Smooth muscle cell (in vitro differentiated cells): ENCODE data around the gene JMJD8. TPM values are rescaled to one million over a fixed set of nuclear protein-coding genes. Genes with fewer than 3 reads are reported as not detected.
A peak's percentile ranks its signal among the peaks of the same experiment; 100 is the strongest.

Source experiments
- DNase-seq: peaks from one replicate; lab custom pipeline; 2025; ENCODE audit not compliant: unreplicated experiment; lab: John Stamatoyannopoulos, UW
- H2AFZ ChIP-seq: fragments of 200-600 bp; sonication (generic); 2 replicates; pipeline ENCODE4 v1.6.0; 2016; ENCODE audit warnings: antibody characterized with exemption, low read depth, mild to moderate bottlenecking
- H3F3A ChIP-seq: fragments of 200-600 bp; sonication (generic); 2 replicates; pipeline ENCODE4 v1.6.0; 2017; ENCODE audit warnings: antibody characterized with exemption, low read depth
- H3K27ac ChIP-seq: fragments of 200-600 bp; sonication (generic); 2 replicates; pipeline ENCODE4 v1.5.1; 2016; ENCODE audit warnings: low read depth, mild to moderate bottlenecking
- H3K27me3 ChIP-seq: fragments of 200-600 bp; sonication (generic); 2 replicates; pipeline ENCODE4 v1.6.1; 2016; ENCODE audit warnings: low read depth, mild to moderate bottlenecking
- H3K36me3 ChIP-seq: fragments of 200-600 bp; sonication (generic); 2 replicates; pipeline ENCODE4 v1.5.1; 2016; ENCODE audit warnings: low read depth
- H3K4me1 ChIP-seq: fragments of 200-600 bp; sonication (generic); 2 replicates; pipeline ENCODE4 v1.5.1; 2016; ENCODE audit warnings: low read depth
- H3K4me2 ChIP-seq: fragments of 200-600 bp; sonication (generic); 2 replicates; pipeline ENCODE4 v1.6.0; 2016; ENCODE audit warnings: mild to moderate bottlenecking
- H3K4me3 ChIP-seq: fragments of 200-600 bp; sonication (generic); 2 replicates; pipeline ENCODE4 v1.5.1; 2016; ENCODE audit warnings: mild to moderate bottlenecking
- H3K79me2 ChIP-seq: fragments of 200-600 bp; sonication (generic); 2 replicates; pipeline ENCODE4 v1.6.0; 2016; ENCODE audit warnings: low read depth, mild to moderate bottlenecking
- H3K9ac ChIP-seq: fragments of 200-600 bp; sonication (generic); 2 replicates; pipeline ENCODE4 v1.6.0; 2016; ENCODE audit warnings: low read depth
- H3K9me3 ChIP-seq: fragments of 200-600 bp; sonication (generic); replicated peaks from 2 replicates; pipeline ENCODE4 v1.5.1; 2016; ENCODE audit warnings: low read depth
- H4K20me1 ChIP-seq: fragments of 200-600 bp; sonication (generic); 2 replicates; pipeline ENCODE4 v1.6.0; 2016; ENCODE audit warnings: low read depth
- WGBS: methylation state at CpG from one replicate; pipeline ENCODE4 v1.1.7; 2016; ENCODE audit warnings: low lambda C conversion rate; 5-methylcytosine and 5-hydroxymethylcytosine counted together
- polyA plus RNA-seq: library from polyadenylated mRNA; unstranded; fragments of >200 nt; fragmentation: Nextera tagmentation; extraction: Ambion mirVana; gene quantifications from 2 replicates; pipeline ENCODE4 v1.2.1, GENCODE V29; 2016
- total RNA-seq: library from RNA; depleted of rRNA; stranded (reverse); fragments of >200 nt; gene quantifications from 2 replicates; pipeline ENCODE4 v1.2.3, GENCODE V29; 2014
- TF ChIP-seq, protein P1 (sequence below): fragments of 200-600 bp; sonication (generic); IDR thresholded peaks from 2 replicates; pipeline ENCODE4 v1.5.1; 2017; ENCODE audit warnings: borderline replicate concordance, mild to moderate bottlenecking, antibody characterized with exemption; ENCODE audit not compliant: insufficient read depth, poor library complexity, severe bottlenecking

The JMJD8 gene
- total and polyA plus RNA-seq, 2 experiments from 2014 or later, result 42.9 to 95.1 TPM

DNA sequence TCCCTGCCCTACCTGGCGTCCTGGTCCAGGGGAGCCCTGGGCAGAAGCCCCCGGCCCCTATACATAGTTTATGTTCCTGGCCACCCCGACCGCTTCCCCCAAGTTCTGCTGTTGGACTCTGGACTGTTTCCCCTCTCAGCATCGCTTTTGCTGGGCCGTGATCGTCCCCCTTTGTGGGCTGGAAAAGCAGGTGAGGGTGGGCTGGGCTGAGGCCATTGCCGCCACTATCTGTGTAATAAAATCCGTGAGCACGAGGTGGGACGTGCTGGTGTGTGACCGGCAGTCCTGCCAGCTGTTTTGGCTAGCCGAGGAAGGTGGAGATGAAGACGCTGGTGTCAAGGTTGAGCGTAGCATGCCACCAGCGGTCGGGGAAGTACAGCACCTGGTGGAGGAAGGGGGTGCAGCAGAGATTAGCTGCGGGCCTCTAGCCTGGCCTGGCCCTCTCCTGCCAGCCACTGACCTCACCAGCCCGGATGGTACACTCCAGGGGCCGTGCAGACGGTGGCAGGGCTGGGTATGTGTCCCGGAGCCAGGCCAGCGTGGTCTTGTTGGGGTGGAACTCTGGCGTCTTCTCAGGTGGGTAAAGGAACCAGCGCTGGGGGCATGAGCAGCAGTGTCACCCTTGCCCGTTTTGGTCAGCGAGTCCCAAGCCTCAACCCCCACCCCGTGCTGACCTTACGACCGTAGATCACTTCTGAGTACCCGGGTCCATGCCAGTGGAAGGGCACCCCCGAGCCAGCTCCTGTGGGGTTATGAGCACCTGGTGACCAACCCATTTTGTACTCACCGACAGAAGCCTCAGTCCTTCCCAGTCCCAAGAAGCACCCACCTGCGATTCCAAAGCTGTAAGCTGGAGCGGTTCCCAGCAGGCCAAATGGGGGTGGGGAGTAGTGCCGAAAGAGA, 1.4 kb downstream of the JMJD8 start:
- peaks cover 33% of the 10 kb centered on the region for H4K20me1 ChIP-seq
- H3K4me3 ChIP-seq, result peak overlapping the region; percentile 60
- H3K9ac ChIP-seq, result no peak overlapping the region
- no peaks in the 10 kb centered on the region for H3F3A ChIP-seq
- no peak overlapping the region for H3K27ac ChIP-seq
- no peaks in the 10 kb centered on the region for H3K9me3 ChIP-seq
- WGBS, result 93% methylated on average over 36 of the region's 36 CpGs
- TF ChIP-seq, protein P1, sequence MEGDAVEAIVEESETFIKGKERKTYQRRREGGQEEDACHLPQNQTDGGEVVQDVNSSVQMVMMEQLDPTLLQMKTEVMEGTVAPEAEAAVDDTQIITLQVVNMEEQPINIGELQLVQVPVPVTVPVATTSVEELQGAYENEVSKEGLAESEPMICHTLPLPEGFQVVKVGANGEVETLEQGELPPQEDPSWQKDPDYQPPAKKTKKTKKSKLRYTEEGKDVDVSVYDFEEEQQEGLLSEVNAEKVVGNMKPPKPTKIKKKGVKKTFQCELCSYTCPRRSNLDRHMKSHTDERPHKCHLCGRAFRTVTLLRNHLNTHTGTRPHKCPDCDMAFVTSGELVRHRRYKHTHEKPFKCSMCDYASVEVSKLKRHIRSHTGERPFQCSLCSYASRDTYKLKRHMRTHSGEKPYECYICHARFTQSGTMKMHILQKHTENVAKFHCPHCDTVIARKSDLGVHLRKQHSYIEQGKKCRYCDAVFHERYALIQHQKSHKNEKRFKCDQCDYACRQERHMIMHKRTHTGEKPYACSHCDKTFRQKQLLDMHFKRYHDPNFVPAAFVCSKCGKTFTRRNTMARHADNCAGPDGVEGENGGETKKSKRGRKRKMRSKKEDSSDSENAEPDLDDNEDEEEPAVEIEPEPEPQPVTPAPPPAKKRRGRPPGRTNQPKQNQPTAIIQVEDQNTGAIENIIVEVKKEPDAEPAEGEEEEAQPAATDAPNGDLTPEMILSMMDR, result no peak
- H3K79me2 ChIP-seq, result peaks cover 32% of the 10 kb centered on the region
- peaks cover 18% of the 10 kb centered on the region for H3K4me1 ChIP-seq
- no peak for DNase-seq
- peak overlapping the region; percentile 95 for H3K4me2 ChIP-seq
- H3K27me3 ChIP-seq, result no peaks in the 10 kb centered on the region
- H3K36me3 ChIP-seq, result no peaks in the 10 kb centered on the region
- H2AFZ ChIP-seq, result no peak overlapping the region

DNA sequence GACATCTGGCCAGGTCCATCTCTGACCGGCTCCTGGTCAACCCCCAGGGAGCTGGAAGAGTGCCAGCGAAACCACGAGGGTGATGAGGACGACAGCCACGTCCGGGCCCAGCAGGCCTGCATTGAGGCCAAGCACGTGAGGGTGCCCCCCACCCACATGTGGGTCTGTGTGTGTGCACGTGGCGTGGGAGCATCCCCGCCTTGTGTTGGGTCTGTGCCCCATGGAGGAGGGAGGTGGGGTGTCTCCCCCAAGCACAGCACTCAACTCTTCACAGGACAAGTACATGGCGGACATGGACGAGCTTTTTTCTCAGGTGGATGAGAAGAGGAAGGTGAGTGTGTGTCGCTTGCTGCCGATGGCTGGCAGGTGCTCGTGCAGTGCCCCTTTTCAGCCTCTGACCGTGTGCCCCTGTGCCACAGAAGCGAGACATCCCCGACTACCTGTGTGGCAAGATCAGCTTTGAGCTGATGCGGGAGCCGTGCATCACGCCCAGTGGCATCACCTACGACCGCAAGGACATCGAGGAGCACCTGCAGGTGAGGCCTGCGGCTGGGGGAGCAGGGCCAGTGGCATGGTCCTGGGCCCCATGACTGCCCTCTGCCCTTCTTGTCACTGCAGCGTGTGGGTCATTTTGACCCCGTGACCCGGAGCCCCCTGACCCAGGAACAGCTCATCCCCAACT, 2.2 kb downstream of the JMJD8 start:
- 92% methylated on average over 28 of the region's 28 CpGs for WGBS
- TF ChIP-seq, protein P1, result no peak
- Histone ChIP-seq H4K20me1 (peaks cover 33% of the 10 kb centered on the region), H3F3A (no peaks in the 10 kb centered on the region), H3K4me3 (peak overlapping the region; percentile 93), H3K79me2 (peaks cover 32% of the 10 kb centered on the region), H2AFZ (no peak overlapping the region), H3K27me3 (no peaks in the 10 kb centered on the region), H3K9ac (no peak overlapping the region), H3K36me3 (no peaks in the 10 kb centered on the region), H3K4me2 (peak overlapping the region; percentile 99), H3K4me1 (peaks cover 18% of the 10 kb centered on the region), H3K27ac (peak overlapping the region; percentile 74), H3K9me3 (no peaks in the 10 kb centered on the region)
- no peak for DNase-seq

DNA sequence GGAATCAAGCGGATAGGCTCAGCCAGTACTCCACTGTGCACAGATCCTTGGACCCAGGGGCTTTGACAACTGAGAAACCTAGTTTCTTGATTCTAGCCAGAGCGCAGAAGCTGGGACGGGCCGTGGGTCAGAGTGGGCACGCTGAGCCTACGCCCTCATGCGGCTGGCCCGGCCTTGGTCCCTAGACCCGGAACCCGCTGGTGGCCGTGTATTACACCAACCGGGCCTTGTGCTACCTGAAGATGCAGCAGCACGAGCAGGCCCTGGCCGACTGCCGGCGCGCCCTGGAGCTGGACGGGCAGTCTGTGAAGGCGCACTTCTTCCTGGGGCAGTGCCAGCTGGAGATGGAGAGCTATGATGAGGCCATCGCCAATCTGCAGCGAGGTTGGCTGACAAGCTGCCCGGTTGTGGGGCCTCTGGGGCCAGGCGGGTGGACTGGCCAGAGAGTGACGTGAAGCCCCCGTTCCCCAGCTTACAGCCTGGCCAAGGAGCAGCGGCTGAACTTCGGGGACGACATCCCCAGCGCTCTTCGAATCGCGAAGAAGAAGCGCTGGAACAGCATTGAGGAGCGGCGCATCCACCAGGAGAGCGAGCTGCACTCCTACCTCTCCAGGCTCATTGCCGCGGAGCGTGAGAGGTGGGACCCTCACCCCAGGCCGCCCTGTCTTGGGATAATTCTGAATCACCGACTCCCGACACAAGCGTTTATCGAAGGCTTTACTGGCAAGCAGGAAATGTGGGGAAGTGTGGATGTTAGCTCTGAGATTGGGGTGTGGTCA, 3.0 kb downstream of the JMJD8 start:
- Histone ChIP-seq H3K36me3 (no peaks in the 10 kb centered on the region), H4K20me1 (peaks cover 33% of the 10 kb centered on the region), H3K4me1 (peaks cover 18% of the 10 kb centered on the region), H3K4me3 (peak overlapping the region; percentile 93), H3K79me2 (peaks cover 32% of the 10 kb centered on the region), H3F3A (no peaks in the 10 kb centered on the region), H3K9ac (peak overlapping the region; percentile 85), H3K27me3 (no peaks in the 10 kb centered on the region), H2AFZ (no peak overlapping the region), H3K27ac (peak overlapping the region; percentile 74), H3K9me3 (no peaks in the 10 kb centered on the region), H3K4me2 (peak overlapping the region; percentile 99)
- DNase-seq, result no peak
- 59% methylated on average over 44 of the region's 44 CpGs for WGBS
- TF ChIP-seq, protein P1, result no peak
